Keratinocyte (primary cell): ENCODE results near the gene KCNK7. TPM values are rescaled to one million over a fixed set of nuclear protein-coding genes. Genes with fewer than 3 reads are reported as not detected.

Experiments
- DNase-seq: peaks from one replicate; pipeline ENCODE4 v3.0.0-alpha.2; 2011; ENCODE audit warnings: low read depth, missing footprints, low spot score
- FAIRE-seq: peaks from 2 replicates; lab custom pipeline; 2011; peaks lifted over from hg19 to GRCh38; lab: Jason Lieb, UNC
- H2AFZ ChIP-seq: 2 replicates; pipeline ENCODE4 v1.6.0; 2012; ENCODE audit warnings: low read length, control low read depth, inconsistent platforms; ENCODE audit not compliant: control insufficient read depth
- H3K27ac ChIP-seq: 2 replicates; pipeline ENCODE4 v1.5.1; 2011; ENCODE audit warnings: low read length; ENCODE audit not compliant: control insufficient read depth, insufficient read depth
- H3K27me3 ChIP-seq: 3 replicates; pipeline ENCODE4 v1.6.0; 2011; ENCODE audit warnings: low read length; ENCODE audit not compliant: control insufficient read depth, insufficient read depth; ENCODE audit errors: extremely low read depth
- H3K36me3 ChIP-seq, 2 experiments: 2 replicates in 1 of 2; 3 replicates in 1 of 2; pipeline ENCODE4 v1.5.1; 2011; ENCODE audit warnings: low read length in 2 of 2, mild to moderate bottlenecking in 1 of 2; ENCODE audit not compliant: control insufficient read depth in 2 of 2, insufficient read depth in 2 of 2; ENCODE audit errors: extremely low read depth in 1 of 2
- H3K4me1 ChIP-seq: 3 replicates; pipeline ENCODE4 v1.5.1; 2011; ENCODE audit warnings: low read length; ENCODE audit not compliant: control insufficient read depth, insufficient read depth; ENCODE audit errors: extremely low read depth
- H3K4me2 ChIP-seq: 3 replicates; pipeline ENCODE4 v1.6.0; 2011; ENCODE audit warnings: low read depth, low read length; ENCODE audit not compliant: control insufficient read depth, insufficient read depth; ENCODE audit errors: extremely low read depth
- H3K4me3 ChIP-seq, 3 experiments: fragments of 200-600 bp in 1 of 3; sonication (generic) in 1 of 3; 2 replicates in 2 of 3; 3 replicates in 1 of 3; pipeline ENCODE4 v1.5.1; 2011 to 2016; ENCODE audit warnings: low read length in 3 of 3, mild to moderate bottlenecking in 3 of 3, control low read depth in 2 of 3, inconsistent platforms in 1 of 3, low read depth in 1 of 3, mixed read lengths in 1 of 3, mixed run types in 1 of 3, moderate library complexity in 1 of 3; ENCODE audit not compliant: control insufficient read depth in 2 of 3, insufficient read depth in 2 of 3; ENCODE audit errors: extremely low read depth in 1 of 3
- H3K79me2 ChIP-seq: 2 replicates; pipeline ENCODE4 v1.6.0; 2012; ENCODE audit warnings: low read length; ENCODE audit not compliant: control insufficient read depth, insufficient read depth
- H3K9ac ChIP-seq: 3 replicates; pipeline ENCODE4 v1.6.0; 2011; ENCODE audit warnings: low read length; ENCODE audit not compliant: control insufficient read depth, insufficient read depth; ENCODE audit errors: extremely low read depth
- H3K9me1 ChIP-seq: 3 replicates; pipeline ENCODE4 v1.6.0; 2011; ENCODE audit warnings: low read length; ENCODE audit not compliant: control insufficient read depth, insufficient read depth; ENCODE audit errors: extremely low read depth
- H3K9me3 ChIP-seq: 2 replicates; pipeline ENCODE4 v1.5.1; 2012; ENCODE audit warnings: low read depth, low read length; ENCODE audit not compliant: control insufficient read depth
- H4K20me1 ChIP-seq: 3 replicates; pipeline ENCODE4 v1.6.0; 2011; ENCODE audit warnings: low read length; ENCODE audit not compliant: control insufficient read depth, insufficient read depth; ENCODE audit errors: extremely low read depth
- CTCF ChIP-seq, 3 experiments: IDR thresholded peaks in 1 of 3; conservative IDR thresholded peaks in 1 of 3; optimal IDR thresholded peaks in 1 of 3; 2 replicates in 2 of 3; 3 replicates in 1 of 3; pipeline versions ENCODE3 to v1.5.1; 2011; ENCODE audit warnings: low read length in 3 of 3, mild to moderate bottlenecking in 3 of 3, moderate library complexity in 2 of 3, control low read depth in 1 of 3, inconsistent platforms in 1 of 3; ENCODE audit not compliant: insufficient read depth in 2 of 3; ENCODE audit errors: extremely low read depth in 1 of 3
- EZH2 ChIP-seq: IDR thresholded peaks from one replicate; pipeline ENCODE4 v1.6.1; 2012; ENCODE audit warnings: inconsistent platforms, mild to moderate bottlenecking, low read length, moderate library complexity
- dilution Hi-C: fragments of 300-500 bp; cut with MboI; formaldehyde crosslinking; loops from one replicate; pipeline ENCODE4 v1.7.0; 2020; ENCODE audit warnings: low sequenced_read_pairs; ENCODE audit not compliant: extremely low pct_ligation_motif_present
- polyA plus RNA-seq, 5 experiments: library from polyadenylated mRNA; depleted of rRNA in 3 of 5; stranded (reverse) in 3 of 5; stranded (forward) in 1 of 5; unstranded in 1 of 5; fragments of >200 nt; gene quantifications; 1 replicate in 1 of 5; 2 replicates in 3 of 5; 3 replicates in 1 of 5; pipeline versions ENCODE4 v1.2.1 to v1.2.3, GENCODE V29; 2011 to 2012; ENCODE audit warnings: missing spikeins in 2 of 5, low read depth in 1 of 5, low replicate concordance in 1 of 5

The KCNK7 gene
- polyA plus RNA-seq, 1 donor (not counting 4 experiments of a cell fraction or from before 2014, with no cell fraction given), result 0.46 TPM

- Histone ChIP-seq H3K36me3 (peaks cover 30 to 32% of the 10 kb centered on the region in 2 experiments), H2AFZ (no peak overlapping the region), H3K4me3 (no peak overlapping the region), H3K27me3 (no peaks in the 10 kb centered on the region), H3K27ac (no peak overlapping the region), H3K9me1 (no peaks in the 10 kb centered on the region), H3K4me2 (no peak overlapping the region), H3K9ac (no peak overlapping the region), H3K79me2 (no peaks in the 10 kb centered on the region), H3K4me1 (peaks cover 7% of the 10 kb centered on the region), H3K9me3 (no peaks in the 10 kb centered on the region), H4K20me1 (peaks cover 4% of the 10 kb centered on the region)
- no peak for FAIRE-seq
- DNase-seq, result no peak
- no peak for TF ChIP-seq EZH2
- TF ChIP-seq CTCF (optimal IDR thresholded peaks at IDR 0.05 in 1 of 3, IDR thresholded peaks at IDR 0.05 in 1 of 3, conservative IDR thresholded peaks at IDR 0.05 in 1 of 3; ENCODE audit: extremely low read depth in 1 of 3, insufficient read depth in 2 of 3, low read length in 3 of 3), result no peak
- dilution Hi-C loops, result no loop called here
These were observed 40.8 kb upstream of the KCNK7 start for GRCh38 chr11:65636108-65637031.

GRCh38 chr11:65634905-65635731 lies 39.5 kb upstream of the KCNK7 start:
- Histone ChIP-seq H3K4me1 (peaks cover 7% of the 10 kb centered on the region), H3K27me3 (no peaks in the 10 kb centered on the region), H2AFZ (no peak overlapping the region), H3K4me2 (no peak overlapping the region), H3K9me1 (no peaks in the 10 kb centered on the region), H3K9me3 (no peaks in the 10 kb centered on the region), H4K20me1 (peaks cover 4% of the 10 kb centered on the region), H3K79me2 (no peaks in the 10 kb centered on the region), H3K4me3 (no peak overlapping the region), H3K9ac (no peak overlapping the region), H3K27ac (no peak overlapping the region), H3K36me3 (peaks cover 39 to 41% of the 10 kb centered on the region in 2 experiments)
- no peak for DNase-seq
- TF ChIP-seq CTCF (optimal IDR thresholded peaks at IDR 0.05 in 1 of 3, IDR thresholded peaks at IDR 0.05 in 1 of 3, conservative IDR thresholded peaks at IDR 0.05 in 1 of 3; ENCODE audit: extremely low read depth in 1 of 3, insufficient read depth in 2 of 3, low read length in 3 of 3) (no peak), EZH2 (no peak)
- dilution Hi-C loops, result no loop called here
- no peak for FAIRE-seq
